DMS 273 (cell line): Measurements from ENCODE around the gene PRELID1.
"Not testable (repeated sequence)": the region's sequence is repeated elsewhere in the genome, so short reads cannot be mapped to it uniquely, and the experiment has no call there.

Experiments
- DNase-seq: peaks from one replicate; lab custom pipeline; 2025; ENCODE audit not compliant: unreplicated experiment; lab: John Stamatoyannopoulos, UW

The PRELID1 gene, protein sequence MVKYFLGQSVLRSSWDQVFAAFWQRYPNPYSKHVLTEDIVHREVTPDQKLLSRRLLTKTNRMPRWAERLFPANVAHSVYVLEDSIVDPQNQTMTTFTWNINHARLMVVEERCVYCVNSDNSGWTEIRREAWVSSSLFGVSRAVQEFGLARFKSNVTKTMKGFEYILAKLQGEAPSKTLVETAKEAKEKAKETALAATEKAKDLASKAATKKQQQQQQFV

DNA sequence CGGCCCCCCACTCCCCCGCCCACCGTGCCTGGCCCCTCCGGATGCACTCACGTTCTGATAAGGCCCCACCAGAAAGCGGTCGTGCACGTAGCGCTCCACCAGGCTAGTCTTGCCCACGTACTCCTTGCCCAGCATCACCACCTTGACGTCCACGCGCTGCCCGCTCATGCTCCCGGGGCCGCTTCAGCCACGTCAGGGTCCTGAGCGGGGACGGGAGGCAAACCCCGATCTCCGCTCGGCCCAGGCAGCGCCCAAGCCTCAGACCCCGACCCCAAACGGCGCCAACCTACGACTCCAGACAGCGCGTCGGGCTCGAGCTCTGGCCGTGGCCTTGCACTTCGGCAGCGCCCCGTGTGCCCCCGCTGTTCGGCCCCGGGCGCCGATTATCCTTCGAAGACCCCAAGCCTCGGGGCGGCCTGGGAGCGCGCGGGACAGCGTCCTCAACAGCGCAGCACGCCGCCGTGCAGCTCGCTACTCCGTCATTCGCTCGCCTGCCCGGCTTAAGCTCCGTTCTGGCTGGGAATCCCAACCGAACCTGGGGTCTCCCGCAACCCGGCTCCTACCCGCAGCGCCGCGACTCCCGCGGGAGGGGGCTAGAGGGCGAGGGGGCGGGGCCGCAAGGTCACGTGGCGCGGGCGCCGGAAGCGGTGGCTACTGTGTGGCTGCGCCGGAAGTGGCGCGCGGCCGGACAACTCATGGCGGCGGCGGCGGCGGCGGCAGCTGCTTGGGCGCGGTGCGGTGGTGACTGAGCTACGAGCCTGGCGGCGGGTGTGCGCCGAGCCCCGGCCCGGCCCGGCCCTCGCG, at the start of gene PRELID1, which contains the start of gene RAB24:
PRELID1 (plus strand) TSS at position 679 of the 804 bp plus-strand sequence. CDS start 187 bp downstream, outside the sequence.
RAB24 (minus strand) TSS at position 599 of the 804 bp plus-strand sequence; CDS start at position 168, 431 bp downstream.
- DNase-seq: peak; percentile 94

DNA sequence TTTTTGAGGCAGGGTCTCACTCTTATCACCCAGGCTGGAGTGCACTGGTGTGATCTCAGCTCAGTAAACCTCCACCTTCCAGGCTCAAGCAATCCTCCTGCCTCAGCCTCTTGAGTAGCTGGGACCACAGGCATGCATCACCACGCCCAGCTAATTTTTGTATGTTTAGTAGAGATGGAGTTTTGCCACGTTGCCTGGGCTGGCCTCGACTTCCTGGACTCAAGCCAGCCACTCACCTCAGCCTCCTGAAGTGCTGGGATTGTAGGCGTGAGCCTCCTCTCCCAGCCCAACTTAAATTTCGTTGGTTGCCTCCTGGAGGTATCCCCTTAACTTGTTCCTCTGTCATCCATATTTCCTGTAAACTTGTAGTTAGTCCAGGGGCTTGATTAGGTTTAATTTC, 47.3 kb upstream of the PRELID1 start:
- DNase-seq: no peak

DNA sequence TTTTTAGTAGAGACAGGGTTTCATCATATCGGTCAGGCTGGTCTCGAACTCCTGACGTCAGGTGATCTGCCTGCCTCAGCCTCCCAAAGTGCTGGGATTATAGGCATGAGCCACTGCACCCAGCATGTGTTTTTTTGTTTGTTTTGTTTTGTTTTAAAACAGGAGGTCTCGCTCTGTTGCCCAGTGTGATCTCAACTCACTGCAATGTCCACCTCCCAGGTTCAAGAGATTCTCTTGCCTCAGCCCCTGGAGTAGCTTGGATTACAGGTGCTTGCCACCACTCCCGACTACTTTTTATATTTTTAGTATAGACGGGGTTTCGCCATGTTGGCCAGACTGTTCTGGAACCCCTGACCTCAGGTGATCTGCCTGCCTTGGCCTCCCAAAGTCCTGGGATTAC, 44.9 kb upstream of the PRELID1 start:
- DNase-seq: not testable (repeated sequence)

DNA sequence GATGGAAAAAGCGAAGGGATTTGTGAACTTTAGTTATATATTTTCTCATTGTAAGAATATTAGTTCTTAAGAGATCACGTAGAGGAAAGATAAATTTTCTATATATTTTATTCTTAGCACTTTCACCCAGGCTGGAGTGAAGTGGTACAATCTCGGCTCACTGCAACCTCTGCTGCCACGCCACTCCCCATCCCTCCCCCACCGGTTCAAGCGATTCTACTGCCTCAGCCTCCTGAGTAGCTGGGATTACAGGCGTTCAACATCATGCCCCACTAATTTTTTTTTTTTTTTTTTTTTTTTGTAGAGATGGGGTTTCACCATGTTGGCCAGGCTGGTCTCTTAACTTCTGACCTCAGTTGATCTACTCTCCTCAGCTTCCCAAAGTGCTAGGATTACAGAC, 42.6 kb upstream of the PRELID1 start:
- no peak for DNase-seq

DNA sequence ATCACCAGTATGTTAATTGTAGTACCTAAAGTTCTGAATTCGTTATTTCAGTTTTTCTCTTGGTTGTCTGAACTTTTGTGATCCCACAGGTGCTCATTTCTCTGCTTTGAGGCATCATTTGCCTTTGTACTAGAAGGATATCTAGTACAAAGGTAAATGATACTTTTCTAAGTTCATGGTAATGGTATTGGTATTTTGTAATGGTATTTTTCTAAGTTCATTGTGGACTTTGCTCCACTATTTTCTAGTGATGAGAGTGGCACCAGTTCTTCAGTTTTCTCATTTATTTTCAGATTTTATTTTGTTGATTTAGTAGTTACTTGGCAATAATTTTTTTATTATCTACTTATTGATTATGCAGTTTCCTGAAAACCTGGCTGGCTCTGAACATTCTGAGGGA, 42.1 kb upstream of the PRELID1 start:
- DNase-seq: no peak

DNA sequence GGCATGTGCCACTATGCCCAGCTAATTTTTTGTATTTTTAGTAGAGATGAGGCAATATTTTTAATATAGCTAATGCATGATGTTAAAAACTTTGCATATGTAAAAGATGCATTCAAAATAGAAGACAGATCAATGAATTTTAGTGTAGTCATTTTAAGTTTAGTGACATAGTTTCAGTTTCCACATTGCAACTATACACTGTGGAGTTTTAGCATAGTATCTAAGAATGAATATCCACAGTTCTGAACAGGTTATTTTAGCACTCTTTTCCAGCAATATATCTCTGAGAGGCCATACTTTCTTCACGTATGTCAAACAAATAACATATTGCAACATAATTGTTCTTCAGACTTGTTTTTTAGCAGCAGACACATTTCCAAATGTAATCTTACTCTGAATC, 39.4 kb upstream of the PRELID1 start:
- DNase-seq: no peak

DNA sequence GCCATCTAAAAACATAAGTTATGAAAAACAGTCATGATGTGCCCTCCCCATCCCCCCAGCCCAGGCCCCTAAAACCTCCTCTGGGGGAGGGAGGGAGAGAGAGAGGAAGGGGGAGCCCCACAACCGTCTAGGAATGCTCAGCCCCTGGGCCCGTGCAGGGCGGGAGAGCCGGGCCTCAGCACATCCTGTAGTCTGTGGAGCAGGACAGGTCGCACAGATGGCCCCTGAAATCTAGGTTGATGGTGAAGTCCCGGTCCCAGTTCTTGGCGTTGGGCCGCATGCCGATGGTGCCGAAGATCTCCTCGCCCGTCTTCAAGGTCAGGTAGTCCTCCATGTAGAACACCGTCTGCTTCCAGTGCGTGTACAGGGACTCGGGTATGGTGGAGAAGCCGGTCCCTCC, 38.2 kb upstream of the PRELID1 start:
- DNase-seq: no peak

DNA sequence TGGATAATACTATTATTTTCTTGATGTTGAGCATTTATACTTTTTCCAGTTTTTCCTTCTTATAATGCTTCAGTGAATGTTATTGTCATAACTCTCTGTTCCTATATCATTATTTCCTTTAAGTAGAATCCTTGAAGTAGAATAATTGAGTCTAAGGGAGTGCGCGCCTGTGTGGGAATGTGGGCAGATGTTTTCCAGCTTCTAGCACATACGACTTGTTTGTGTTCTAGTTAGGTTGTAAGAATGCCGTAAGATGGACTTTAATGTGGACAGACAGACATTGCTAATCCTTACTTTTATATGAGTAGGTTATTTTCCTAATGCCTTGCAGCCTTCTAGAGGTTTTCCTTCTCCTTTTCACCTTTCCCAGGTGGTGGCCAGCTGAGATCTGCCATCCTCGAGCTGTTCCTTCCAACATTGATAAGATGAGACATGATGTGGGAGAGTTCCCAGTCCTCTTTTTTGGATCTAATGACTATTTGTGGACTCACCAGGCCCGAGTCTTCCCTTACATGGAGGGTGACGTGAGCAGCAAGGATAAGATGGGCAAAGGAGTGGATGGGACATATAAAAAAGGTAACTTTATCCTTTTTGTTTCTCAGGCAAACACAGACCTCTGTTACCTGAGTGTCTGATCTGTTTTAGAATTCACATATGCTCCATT, 34.2 kb upstream of the PRELID1 start:
- DNase-seq: no peak

DNA sequence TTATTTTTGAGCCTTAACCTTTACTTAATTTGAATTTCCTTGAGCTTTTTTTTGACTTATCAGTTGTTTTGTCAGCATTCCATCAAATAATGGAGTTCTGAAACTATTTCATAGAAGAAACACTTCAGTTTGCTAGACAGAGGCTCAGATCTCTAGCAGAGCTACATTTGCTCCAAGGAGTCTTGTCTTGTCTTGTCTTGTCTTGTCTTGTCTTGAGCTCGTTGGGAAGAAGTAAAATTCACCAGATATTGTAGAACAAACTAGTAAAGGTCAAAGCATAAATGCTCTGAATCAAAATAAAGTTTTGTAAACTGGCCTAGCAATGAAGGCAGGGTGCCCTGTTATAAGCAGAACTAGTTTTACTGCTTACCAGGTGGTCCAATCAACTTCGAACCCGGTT, 33.6 kb upstream of the PRELID1 start:
- DNase-seq: no peak

DNA sequence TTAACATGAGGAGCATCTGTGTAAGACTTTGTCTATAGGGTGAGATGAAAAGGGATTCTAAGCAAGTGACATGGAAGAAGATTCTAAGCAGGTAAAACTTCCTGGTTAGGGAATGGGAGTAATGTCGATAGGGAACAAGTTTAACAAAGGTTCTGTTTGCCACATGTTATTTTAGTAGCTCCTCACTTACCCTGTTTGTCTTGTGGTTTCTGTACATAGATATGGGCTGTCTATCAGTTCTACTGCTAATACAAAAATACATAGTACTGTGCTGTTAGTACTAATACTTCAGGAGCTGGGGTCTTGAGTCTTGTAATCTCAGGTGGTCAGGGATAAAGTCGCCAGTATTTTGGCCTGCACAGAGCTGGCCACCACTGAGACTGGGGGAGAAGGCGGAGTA, 32.9 kb upstream of the PRELID1 start:
- DNase-seq: no peak

DNA sequence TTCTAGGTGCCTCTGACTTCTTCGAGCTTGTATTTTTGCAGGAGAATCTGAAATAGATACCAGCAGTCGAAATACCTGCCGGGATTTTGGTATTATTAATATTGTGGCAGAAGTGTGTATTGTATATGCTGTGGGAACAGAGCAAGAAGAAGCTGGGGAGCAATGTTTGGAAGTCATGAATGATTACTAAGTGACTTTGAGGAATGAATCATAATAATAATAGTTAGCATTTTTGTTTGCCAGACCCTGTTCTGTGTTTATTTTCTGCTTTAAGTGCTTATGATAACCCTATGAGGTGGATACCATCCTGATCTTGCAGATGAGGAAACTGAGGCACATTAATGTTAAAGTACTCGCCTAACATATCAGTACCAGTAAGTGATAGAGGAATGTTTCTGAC, 32.5 kb upstream of the PRELID1 start:
- DNase-seq: no peak

DNA sequence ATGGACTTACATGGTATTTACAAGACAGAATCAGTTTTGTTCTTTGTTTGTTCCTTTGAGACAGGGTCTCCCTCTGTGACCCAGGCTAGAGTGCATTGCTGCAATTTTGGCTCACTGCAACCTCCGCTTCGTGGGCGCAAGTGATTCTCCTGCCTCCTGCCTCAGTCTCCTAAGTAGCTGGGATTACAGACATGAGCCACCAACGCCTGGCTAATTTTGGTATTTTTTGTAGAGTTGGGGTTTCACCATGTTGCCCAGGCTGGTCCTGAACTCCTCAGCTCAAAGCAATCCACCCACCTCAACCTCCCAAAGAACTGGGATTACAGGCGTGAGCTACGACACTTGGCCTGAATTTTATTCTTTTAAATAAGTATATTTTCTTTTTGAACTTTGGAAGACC, 27.7 kb upstream of the PRELID1 start:
- no peak for DNase-seq

DNA sequence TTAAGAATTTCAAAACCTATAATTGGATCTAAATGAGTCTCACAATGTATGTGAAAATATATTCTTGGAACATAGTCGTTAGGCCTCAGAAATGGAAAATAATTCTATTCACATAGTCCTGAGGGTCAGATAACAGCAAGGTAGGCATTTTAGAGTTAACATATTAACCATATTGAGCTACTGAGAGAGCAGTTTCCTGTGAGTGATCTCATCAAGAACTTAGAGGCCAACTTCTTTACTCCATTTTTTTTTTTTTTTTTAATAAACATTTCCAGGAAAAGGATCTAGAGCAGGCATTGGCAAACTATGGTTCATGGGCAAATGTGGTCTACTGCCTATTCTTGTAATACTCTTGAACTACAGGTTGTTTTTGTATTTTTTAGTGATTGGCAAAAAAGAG, 26.7 kb upstream of the PRELID1 start:
- no peak for DNase-seq

DNA sequence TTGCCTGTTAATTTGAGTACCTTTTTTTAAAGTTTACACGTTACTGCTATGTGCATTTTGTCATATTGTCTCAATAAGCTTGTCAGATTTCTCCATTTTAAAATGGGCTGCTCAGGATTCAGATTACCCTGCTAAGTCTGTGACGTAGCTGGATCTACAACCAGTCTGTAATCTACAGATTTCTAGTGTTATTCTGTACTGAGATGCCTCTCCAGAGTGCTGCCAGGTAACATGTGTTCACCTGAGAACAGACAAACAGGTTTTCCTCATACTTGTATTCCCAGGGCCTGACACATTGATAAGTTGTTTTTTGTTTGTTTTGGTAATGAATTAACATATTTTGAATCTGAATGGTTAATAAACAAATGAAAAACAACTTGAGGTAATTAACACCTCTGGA, 15.4 kb upstream of the PRELID1 start:
- DNase-seq: no peak

DNA sequence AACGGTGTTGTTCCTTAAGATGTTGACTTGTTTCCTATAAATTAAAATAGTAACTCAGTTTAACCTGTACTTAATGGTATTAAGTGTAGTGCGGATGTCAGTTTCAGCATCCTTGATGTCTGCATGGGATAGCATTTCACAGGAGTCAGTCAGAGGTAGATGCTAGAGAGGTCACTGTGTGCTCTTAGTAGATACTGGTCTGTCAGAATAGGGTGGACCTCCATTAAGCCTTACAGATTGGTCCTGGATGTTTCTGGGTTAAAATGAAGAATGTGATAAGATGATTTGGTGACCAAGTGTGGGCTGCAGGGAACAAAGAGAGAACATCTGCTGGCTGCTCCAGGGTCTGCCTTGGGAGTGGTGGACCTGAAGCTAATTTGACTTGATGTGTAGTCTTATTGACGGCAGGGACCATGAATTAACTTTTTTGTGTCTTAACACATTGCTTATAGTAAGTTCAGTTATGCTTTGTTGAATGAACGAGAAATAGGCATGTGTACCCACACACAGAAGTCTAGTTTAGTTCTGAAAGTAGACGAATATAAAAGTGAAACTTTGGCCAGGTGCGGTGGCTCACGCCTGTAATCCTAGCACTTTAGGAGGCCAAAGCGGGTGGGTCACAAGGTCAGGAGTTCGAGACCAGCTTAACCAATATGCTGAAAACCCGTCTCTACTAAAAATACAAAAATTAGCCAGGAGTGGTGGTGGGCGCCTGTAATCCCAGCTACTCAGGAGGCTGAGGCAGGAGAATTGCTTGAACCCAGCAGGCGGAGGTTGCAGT, 12.6 kb upstream of the PRELID1 start:
- no peak for DNase-seq

DNA sequence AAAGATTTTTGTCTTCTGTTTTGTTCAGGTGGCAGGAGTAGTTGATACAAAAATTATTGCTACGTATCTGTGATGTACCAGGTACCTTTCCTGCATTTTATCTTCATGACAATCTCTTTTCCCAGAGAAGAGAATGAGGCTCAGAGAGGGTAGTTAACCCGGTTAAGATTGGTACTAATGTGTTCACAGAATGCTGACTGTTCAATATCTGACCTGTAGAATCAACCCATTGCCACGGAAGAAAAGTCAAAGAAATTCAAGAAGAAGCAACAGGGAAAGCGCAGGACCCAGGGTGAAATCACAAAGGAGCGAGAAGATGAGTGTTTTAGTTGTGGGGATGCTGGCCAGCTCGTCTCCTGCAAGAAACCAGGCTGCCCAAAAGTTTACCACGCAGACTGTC, 11.9 kb upstream of the PRELID1 start:
- DNase-seq: no peak

DNA sequence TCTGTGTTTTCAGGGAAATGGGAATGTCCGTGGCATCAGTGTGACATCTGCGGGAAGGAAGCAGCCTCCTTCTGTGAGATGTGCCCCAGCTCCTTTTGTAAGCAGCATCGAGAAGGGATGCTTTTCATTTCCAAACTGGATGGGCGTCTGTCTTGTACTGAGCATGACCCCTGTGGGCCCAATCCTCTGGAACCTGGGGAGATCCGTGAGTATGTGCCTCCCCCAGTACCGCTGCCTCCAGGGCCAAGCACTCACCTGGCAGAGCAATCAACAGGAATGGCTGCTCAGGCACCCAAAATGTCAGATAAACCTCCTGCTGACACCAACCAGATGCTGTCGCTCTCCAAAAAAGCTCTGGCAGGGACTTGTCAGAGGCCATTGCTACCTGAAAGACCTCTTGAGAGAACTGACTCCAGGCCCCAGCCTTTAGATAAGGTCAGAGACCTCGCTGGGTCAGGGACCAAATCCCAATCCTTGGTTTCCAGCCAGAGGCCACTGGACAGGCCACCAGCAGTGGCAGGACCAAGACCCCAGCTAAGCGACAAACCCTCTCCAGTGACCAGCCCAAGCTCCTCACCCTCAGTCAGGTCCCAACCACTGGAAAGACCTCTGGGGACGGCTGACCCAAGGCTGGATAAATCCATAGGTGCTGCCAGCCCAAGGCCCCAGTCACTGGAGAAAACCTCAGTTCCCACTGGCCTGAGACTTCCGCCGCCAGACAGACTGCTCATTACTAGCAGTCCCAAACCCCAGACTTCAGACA, 9.6 kb upstream of the PRELID1 start:
- DNase-seq: no peak

DNA sequence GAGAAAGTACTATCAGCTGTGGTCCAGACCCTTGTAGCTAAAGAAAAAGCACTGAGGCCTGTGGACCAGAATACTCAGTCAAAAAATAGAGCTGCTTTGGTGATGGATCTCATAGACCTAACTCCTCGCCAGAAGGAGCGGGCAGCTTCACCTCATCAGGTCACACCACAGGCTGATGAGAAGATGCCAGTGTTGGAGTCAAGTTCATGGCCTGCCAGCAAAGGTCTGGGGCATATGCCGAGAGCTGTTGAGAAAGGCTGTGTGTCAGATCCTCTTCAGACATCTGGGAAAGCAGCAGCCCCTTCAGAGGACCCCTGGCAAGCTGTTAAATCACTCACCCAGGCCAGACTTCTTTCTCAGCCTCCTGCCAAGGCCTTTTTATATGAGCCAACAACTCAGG, 9.0 kb upstream of the PRELID1 start:
- DNase-seq: peak; percentile 61

DNA sequence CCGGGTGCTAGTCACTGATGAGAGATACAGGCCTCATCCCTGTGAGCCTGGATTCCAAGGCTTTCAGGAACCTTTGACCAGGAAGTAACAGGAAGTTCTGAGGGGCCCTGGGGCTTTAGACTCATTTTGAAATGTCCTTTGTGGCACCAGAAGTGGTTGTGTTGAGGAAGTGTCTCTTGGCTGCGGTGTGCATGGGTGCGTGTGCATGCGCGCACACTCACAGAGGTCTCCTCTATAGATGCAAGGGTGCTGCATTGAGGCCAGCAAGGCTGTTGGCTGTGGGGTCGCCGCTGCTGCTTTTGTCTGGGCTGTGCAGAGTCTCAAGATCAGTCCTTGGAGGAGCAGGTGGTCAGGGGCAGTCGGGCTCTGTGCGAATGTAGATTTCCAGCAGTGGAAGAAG, 7.7 kb upstream of the PRELID1 start:
- no peak for DNase-seq

DNA sequence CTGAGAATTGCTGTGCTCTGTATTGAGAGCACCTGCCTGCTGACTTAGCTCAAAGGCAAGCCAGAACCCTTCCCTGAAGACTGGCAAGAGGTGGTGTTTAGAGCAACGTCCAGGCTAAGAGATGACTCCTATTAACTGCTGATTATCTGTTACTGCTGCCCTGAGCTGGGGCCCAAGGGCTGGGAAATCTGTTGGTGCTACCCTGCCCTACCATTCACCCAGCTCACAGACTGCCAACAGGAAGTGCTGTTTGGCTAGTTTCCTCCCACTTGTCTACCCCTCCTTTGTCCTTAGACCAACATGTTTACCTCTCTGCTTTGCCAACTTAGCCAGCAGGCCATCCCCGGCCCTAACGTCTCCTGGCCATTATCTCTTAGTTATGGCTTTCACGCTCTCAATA, 7.0 kb upstream of the PRELID1 start:
- no peak for DNase-seq

DNA sequence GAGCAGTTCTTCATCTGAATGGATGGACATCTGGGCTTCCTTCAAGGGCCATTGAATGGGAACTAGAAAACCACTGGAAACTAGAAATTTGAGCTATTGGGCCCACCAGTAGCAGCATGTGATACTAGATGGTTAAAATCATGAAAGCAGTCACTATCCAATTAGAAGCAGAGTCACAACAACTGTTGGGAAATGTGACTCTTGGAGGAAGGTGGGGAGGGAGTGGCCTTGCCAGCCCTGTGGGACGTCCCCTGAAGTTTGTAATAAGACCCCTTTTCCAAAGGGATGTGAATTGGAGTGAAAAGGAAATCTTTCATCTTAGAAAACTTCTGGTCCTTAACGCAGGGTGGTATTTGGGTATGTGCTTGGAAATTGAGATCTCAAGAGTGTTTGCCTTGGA, 5.7 kb upstream of the PRELID1 start:
- DNase-seq: no peak
